BLaER1 treated with 17β-estradiol and CSF1 and Interleukin-3, amounts not matched to agents 10 nM and 100 nM (cell line): ENCODE results near the gene EPC1.
A peak's percentile ranks its signal among the peaks of the same experiment; 100 is the strongest.

Source experiments
- H3K27ac ChIP-seq, 11 experiments: shearing (Covaris generic); formaldehyde crosslinking; 2 replicates each; pipeline ENCODE4 v1.8.1; 2022
- H3K27me3 ChIP-seq, 11 experiments: shearing (Covaris generic); formaldehyde crosslinking; 2 replicates each; pipeline ENCODE4 v1.8.1; 2022
- H3K36me3 ChIP-seq, 11 experiments: shearing (Covaris generic); formaldehyde crosslinking; 2 replicates each; pipeline ENCODE4 v1.8.1; 2022
- H3K4me1 ChIP-seq, 10 experiments: shearing (Covaris generic); formaldehyde crosslinking; 2 replicates each; pipeline ENCODE4 v1.8.1; 2022
- H3K4me2 ChIP-seq, 11 experiments: shearing (Covaris generic); formaldehyde crosslinking; 2 replicates each; pipeline ENCODE4 v1.8.1; 2022
- H3K4me3 ChIP-seq, 10 experiments: shearing (Covaris generic); formaldehyde crosslinking; 2 replicates each; pipeline ENCODE4 v1.8.1; 2022
- H3K9ac ChIP-seq, 11 experiments: shearing (Covaris generic); formaldehyde crosslinking; 2 replicates each; pipeline ENCODE4 v1.8.1; 2022
- H3K9me3 ChIP-seq, 11 experiments: shearing (Covaris generic); formaldehyde crosslinking; replicated peaks in 1 of 11; 2 replicates each; pipeline ENCODE4 v1.8.1; 2022
- H4K20me1 ChIP-seq, 11 experiments: shearing (Covaris generic); formaldehyde crosslinking; 2 replicates each; pipeline ENCODE4 v1.8.1; 2022
- Cebpa-rat ChIP-seq, 11 experiments: shearing (Covaris generic); IDR thresholded peaks; 2 replicates each; pipeline ENCODE4 v1.8.1; 2022

EPC1 gene

GRCh38 chr10:32307609-32308008 lies 39.3 kb downstream of the EPC1 start:
- no peak overlapping the region for H3K27ac ChIP-seq
- H3K4me1 ChIP-seq = no peaks in the 10 kb centered on the region
- H4K20me1 ChIP-seq = peaks cover 60 to 100% (median 97%) of the 10 kb centered on the region in 11 experiments; a peak in 21 of 22 replicates
- H3K4me2 ChIP-seq = no peak overlapping the region
- no peaks in the 10 kb centered on the region for H3K27me3 ChIP-seq
- H3K9ac ChIP-seq = no peak overlapping the region
- H3K36me3 ChIP-seq = peaks cover 41 to 96% (median 80%) of the 10 kb centered on the region in 11 experiments
- H3K9me3 ChIP-seq = peaks cover 0 to 11% (median 0%) of the 10 kb centered on the region in 11 experiments; a peak in 9 of 22 replicates
- TF ChIP-seq Cebpa-rat (IDR thresholded peaks at IDR 0.05) = no peak
- no peak overlapping the region for H3K4me3 ChIP-seq

- Histone ChIP-seq H3K9ac (no peak overlapping the region), H3K36me3 (peaks cover 50 to 96% (median 76%) of the 10 kb centered on the region in 11 experiments), H3K4me1 (no peaks in the 10 kb centered on the region), H3K27ac (no peak overlapping the region), H4K20me1 (peaks cover 74 to 100% (median 98%) of the 10 kb centered on the region in 11 experiments), H3K4me2 (no peak overlapping the region), H3K9me3 (peaks cover 0 to 7% (median 0%) of the 10 kb centered on the region in 11 experiments; a peak in 4 of 22 replicates), H3K4me3 (no peak overlapping the region), H3K27me3 (no peaks in the 10 kb centered on the region)
- TF ChIP-seq Cebpa-rat (IDR thresholded peaks at IDR 0.05) = no peak
These were observed 47.5 kb downstream of the EPC1 start for GRCh38 chr10:32299354-32299980.

- Histone ChIP-seq H3K4me1 (no peaks in the 10 kb centered on the region), H3K27ac (no peak overlapping the region), H3K9me3 (peaks cover 0 to 2% (median 0%) of the 10 kb centered on the region in 11 experiments; a peak in 3 of 22 replicates), H4K20me1 (peaks cover 82 to 100% (median 99%) of the 10 kb centered on the region in 11 experiments), H3K36me3 (peaks cover 51 to 96% (median 75%) of the 10 kb centered on the region in 11 experiments; a peak in 21 of 22 replicates), H3K4me2 (no peak overlapping the region), H3K9ac (no peak overlapping the region), H3K4me3 (no peak overlapping the region), H3K27me3 (no peaks in the 10 kb centered on the region)
- TF ChIP-seq Cebpa-rat (IDR thresholded peaks at IDR 0.05) = no peak
These were observed 48.7 kb downstream of the EPC1 start for GRCh38 chr10:32298075-32298812.

GRCh38 chr10:32295027-32295426 lies 51.9 kb downstream of the EPC1 start:
- Histone ChIP-seq H3K4me3 (no peak overlapping the region), H3K27ac (no peak overlapping the region), H3K9me3 (no peaks in the 10 kb centered on the region), H3K9ac (no peak overlapping the region), H3K4me2 (no peak overlapping the region), H3K27me3 (no peaks in the 10 kb centered on the region), H3K36me3 (peaks cover 51 to 98% (median 73%) of the 10 kb centered on the region in 11 experiments), H4K20me1 (peaks cover 61 to 89% (median 74%) of the 10 kb centered on the region in 11 experiments), H3K4me1 (peaks cover 0 to 5% (median 0%) of the 10 kb centered on the region in 10 experiments; a peak in 2 of 20 replicates)
- TF ChIP-seq Cebpa-rat (IDR thresholded peaks at IDR 0.05) = no peak

- no peak overlapping the region for H3K4me3 ChIP-seq
- H3K36me3 ChIP-seq = peaks cover 52 to 97% (median 76%) of the 10 kb centered on the region in 11 experiments
These were observed 53.4 kb downstream of the EPC1 start for GRCh38 chr10:32293581-32293980.

GRCh38 chr10:32279795-32280194 lies 67.2 kb downstream of the EPC1 start:
- H3K27me3 ChIP-seq = no peaks in the 10 kb centered on the region
- no peak overlapping the region for H3K27ac ChIP-seq
- TF ChIP-seq Cebpa-rat (IDR thresholded peaks at IDR 0.05) = no peak
- peaks cover 86 to 100% (median 95%) of the 10 kb centered on the region in 11 experiments for H3K36me3 ChIP-seq
- no peak overlapping the region for H3K4me2 ChIP-seq
- H3K4me1 ChIP-seq = peaks cover 0 to 5% (median 0%) of the 10 kb centered on the region in 10 experiments; a peak in 2 of 20 replicates
- peaks cover 0 to 20% (median 5%) of the 10 kb centered on the region in 11 experiments; a peak in 7 of 22 replicates for H3K9me3 ChIP-seq
- no peak overlapping the region for H3K9ac ChIP-seq
- H4K20me1 ChIP-seq = peaks cover 15 to 86% (median 51%) of the 10 kb centered on the region in 11 experiments; a peak in 16 of 22 replicates
- H3K4me3 ChIP-seq = no peak overlapping the region

More at GRCh38 chr10:32293581-32293980, 53.4 kb downstream of the EPC1 start:
- Histone ChIP-seq H3K27me3 (no peaks in the 10 kb centered on the region), H4K20me1 (peaks cover 50 to 74% (median 60%) of the 10 kb centered on the region in 11 experiments), H3K27ac (no peak overlapping the region), H3K4me2 (no peak overlapping the region), H3K4me1 (peaks cover 0 to 5% (median 0%) of the 10 kb centered on the region in 10 experiments; a peak in 2 of 20 replicates), H3K9ac (no peak overlapping the region), H3K9me3 (no peaks in the 10 kb centered on the region)
- no peak for TF ChIP-seq Cebpa-rat (IDR thresholded peaks at IDR 0.05)

- H3K27ac ChIP-seq = 0 out of 22 replicates have a peak overlapping the region, but pooled peaks of 1 of the 11 experiments have one; percentile 7
- H3K27me3 ChIP-seq = no peaks in the 10 kb centered on the region
- H3K4me1 ChIP-seq = peaks cover 7 to 30% (median 14%) of the 10 kb centered on the region in 10 experiments; a peak in 17 of 20 replicates
- H4K20me1 ChIP-seq = peaks cover 12 to 93% (median 52%) of the 10 kb centered on the region in 11 experiments; a peak in 15 of 22 replicates
- H3K9ac ChIP-seq = peak overlapping the region in 1 of 11 experiments; percentile 9; a peak in 1 of 22 replicates
- H3K36me3 ChIP-seq = peaks cover 78 to 98% (median 85%) of the 10 kb centered on the region in 11 experiments
- no peak for TF ChIP-seq Cebpa-rat (IDR thresholded peaks at IDR 0.05)
- peak overlapping the region in 2 of 10 experiments; percentile 6 to 25; a peak in 2 of 20 replicates for H3K4me3 ChIP-seq
- no peaks in the 10 kb centered on the region for H3K9me3 ChIP-seq
- H3K4me2 ChIP-seq = peak overlapping the region in 7 of 11 experiments; percentile 36 to 89 (median 58); a peak in 14 of 22 replicates
These were observed 73.6 kb downstream of the EPC1 start for GRCh38 chr10:32273336-32273735.

- Histone ChIP-seq H3K4me3 (no peak overlapping the region), H3K9ac (no peak overlapping the region), H3K9me3 (no peaks in the 10 kb centered on the region), H3K4me2 (no peak overlapping the region), H3K27me3 (no peaks in the 10 kb centered on the region), H3K27ac (no peak overlapping the region), H3K4me1 (peaks cover 7 to 30% (median 14%) of the 10 kb centered on the region in 10 experiments; a peak in 17 of 20 replicates), H4K20me1 (peaks cover 6 to 91% (median 39%) of the 10 kb centered on the region in 11 experiments; a peak in 16 of 22 replicates), H3K36me3 (peaks cover 79 to 98% (median 88%) of the 10 kb centered on the region in 11 experiments)
- no peak for TF ChIP-seq Cebpa-rat (IDR thresholded peaks at IDR 0.05)
These were observed 75.3 kb downstream of the EPC1 start for GRCh38 chr10:32271617-32272016.
